MM.1S (cell line): ENCODE data around the gene NPIPA5.
"Not testable (repeated sequence)": the region's sequence is repeated elsewhere in the genome, so short reads cannot be mapped to it uniquely, and the experiment has no call there.

ENCODE experiments used
- EZH2 ChIP-seq: fragments of 300-600 bp; sonication (generic); optimal IDR thresholded peaks from 2 replicates; pipeline ENCODE3; 2017; ENCODE audit warnings: low read depth, mild to moderate bottlenecking, antibody characterized with exemption, low read length, mixed read lengths
- EZH2phosphoT487 ChIP-seq: fragments of 300-600 bp; sonication (generic); IDR thresholded peaks from 2 replicates; pipeline ENCODE4 v1.6.1; 2018; ENCODE audit warnings: antibody characterized with exemption, low read length
- TF ChIP-seq, protein P1 (sequence below): fragments of 300-600 bp; sonication (generic); IDR thresholded peaks from 2 replicates; pipeline ENCODE4 v1.5.1; 2016; ENCODE audit warnings: antibody characterized with exemption, low read length, mixed read lengths

- TF ChIP-seq, protein P1, sequence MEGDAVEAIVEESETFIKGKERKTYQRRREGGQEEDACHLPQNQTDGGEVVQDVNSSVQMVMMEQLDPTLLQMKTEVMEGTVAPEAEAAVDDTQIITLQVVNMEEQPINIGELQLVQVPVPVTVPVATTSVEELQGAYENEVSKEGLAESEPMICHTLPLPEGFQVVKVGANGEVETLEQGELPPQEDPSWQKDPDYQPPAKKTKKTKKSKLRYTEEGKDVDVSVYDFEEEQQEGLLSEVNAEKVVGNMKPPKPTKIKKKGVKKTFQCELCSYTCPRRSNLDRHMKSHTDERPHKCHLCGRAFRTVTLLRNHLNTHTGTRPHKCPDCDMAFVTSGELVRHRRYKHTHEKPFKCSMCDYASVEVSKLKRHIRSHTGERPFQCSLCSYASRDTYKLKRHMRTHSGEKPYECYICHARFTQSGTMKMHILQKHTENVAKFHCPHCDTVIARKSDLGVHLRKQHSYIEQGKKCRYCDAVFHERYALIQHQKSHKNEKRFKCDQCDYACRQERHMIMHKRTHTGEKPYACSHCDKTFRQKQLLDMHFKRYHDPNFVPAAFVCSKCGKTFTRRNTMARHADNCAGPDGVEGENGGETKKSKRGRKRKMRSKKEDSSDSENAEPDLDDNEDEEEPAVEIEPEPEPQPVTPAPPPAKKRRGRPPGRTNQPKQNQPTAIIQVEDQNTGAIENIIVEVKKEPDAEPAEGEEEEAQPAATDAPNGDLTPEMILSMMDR, result not testable (repeated sequence)
- TF ChIP-seq EZH2, EZH2phosphoT487: not testable (repeated sequence)
Observed at GRCh38 chr16:15395631-15396508, 17.8 kb upstream of the NPIPA5 start, which contains the start of gene MPV17L.
